Neuronal stem cell (in vitro differentiated cells): ENCODE measurements around the gene USP28.
A peak's percentile ranks its signal among the peaks of the same experiment; 100 is the strongest.

Experiments used
- DNase-seq: peaks from one replicate; pipeline ENCODE4 v3.0.0-alpha.2; 2013; ENCODE audit warnings: low spot score
- H2AFZ ChIP-seq: one replicate; pipeline ENCODE4 v1.6.1; 2013; ENCODE audit warnings: mild to moderate bottlenecking, low read length, inconsistent platforms
- H2AK5ac ChIP-seq: 2 replicates; pipeline ENCODE4 v1.6.1; 2013; ENCODE audit warnings: low read depth, mild to moderate bottlenecking, inconsistent platforms, low read length, moderate library complexity, mixed read lengths
- H2BK120ac ChIP-seq: 2 replicates; pipeline ENCODE4 v1.6.1; 2013; ENCODE audit warnings: low read depth, mild to moderate bottlenecking, inconsistent platforms, low read length, moderate library complexity, mixed read lengths
- H2BK12ac ChIP-seq: one replicate; pipeline ENCODE4 v1.6.1; 2013; ENCODE audit warnings: low read length, inconsistent platforms
- H2BK15ac ChIP-seq: 2 replicates; pipeline ENCODE4 v1.6.1; 2013; ENCODE audit warnings: mild to moderate bottlenecking, low read length, inconsistent platforms, mixed read lengths
- H2BK5ac ChIP-seq: one replicate; pipeline ENCODE4 v1.6.1; 2013; ENCODE audit warnings: inconsistent platforms, mild to moderate bottlenecking, low read length, moderate library complexity
- H3K14ac ChIP-seq: one replicate; pipeline ENCODE4 v1.6.1; 2013; ENCODE audit warnings: low read length, inconsistent platforms
- H3K18ac ChIP-seq: 2 replicates; pipeline ENCODE4 v1.6.1; 2013; ENCODE audit warnings: low read length, inconsistent platforms
- H3K23ac ChIP-seq: 2 replicates; pipeline ENCODE4 v1.6.1; 2013; ENCODE audit warnings: low read depth, mild to moderate bottlenecking, mixed read lengths, low read length, inconsistent platforms; ENCODE audit not compliant: poor library complexity
- H3K27ac ChIP-seq: replicated peaks from 3 replicates; pipeline ENCODE4 v1.5.1; 2013; ENCODE audit warnings: low read length, inconsistent platforms
- H3K27me3 ChIP-seq, 3 experiments: 2 replicates each; pipeline ENCODE4 v1.6.1; 2013; ENCODE audit warnings: low read length in 3 of 3, mild to moderate bottlenecking in 2 of 3, inconsistent platforms in 1 of 3, low read depth in 1 of 3, mixed read lengths in 1 of 3, moderate library complexity in 1 of 3; ENCODE audit not compliant: control insufficient read depth in 3 of 3, insufficient read depth in 3 of 3
- H3K36me3 ChIP-seq, 2 donors: replicated peaks in 1 of 2; 2 replicates each; pipeline ENCODE4 v1.6.1; 2013; ENCODE audit warnings: low read length in 2 of 2; ENCODE audit not compliant: control insufficient read depth in 2 of 2, insufficient read depth in 2 of 2
- H3K4ac ChIP-seq: 2 replicates; pipeline ENCODE4 v1.6.1; 2013; ENCODE audit warnings: inconsistent platforms, mild to moderate bottlenecking, low read length, moderate library complexity
- H3K4me1 ChIP-seq, 2 donors: 1 replicate in 1 of 2; 2 replicates in 1 of 2; pipeline ENCODE4 v1.6.1; 2013; ENCODE audit warnings: low read length in 2 of 2, low read depth in 1 of 2; ENCODE audit not compliant: control insufficient read depth in 2 of 2, insufficient read depth in 1 of 2
- H3K4me2 ChIP-seq: one replicate; pipeline ENCODE4 v1.6.1; 2013; ENCODE audit warnings: mild to moderate bottlenecking, low read length, inconsistent platforms; ENCODE audit not compliant: insufficient read depth, poor library complexity, severe bottlenecking
- H3K4me3 ChIP-seq, 2 donors: 2 replicates each; pipeline ENCODE4 v1.5.1; 2013; ENCODE audit warnings: low read length in 2 of 2, mild to moderate bottlenecking in 2 of 2, inconsistent platforms in 1 of 2, moderate library complexity in 1 of 2
- H3K79me1 ChIP-seq: one replicate; pipeline ENCODE4 v1.6.1; 2013; ENCODE audit warnings: low read depth, mild to moderate bottlenecking, inconsistent platforms, low read length, moderate library complexity
- H3K9ac ChIP-seq: one replicate; pipeline ENCODE4 v1.6.1; 2013; ENCODE audit warnings: mild to moderate bottlenecking, low read depth, low read length, inconsistent platforms; ENCODE audit not compliant: poor library complexity
- H3K9me3 ChIP-seq, 2 donors: replicated peaks in 1 of 2; 2 replicates each; pipeline versions ENCODE3 to v1.6.1; 2013; ENCODE audit warnings: low read length in 2 of 2, mild to moderate bottlenecking in 2 of 2, inconsistent platforms in 1 of 2, low read depth in 1 of 2, mixed read lengths in 1 of 2, moderate library complexity in 1 of 2; ENCODE audit not compliant: control insufficient read depth in 2 of 2, insufficient read depth in 1 of 2
- H4K8ac ChIP-seq: one replicate; pipeline ENCODE4 v1.6.1; 2013; ENCODE audit warnings: low read depth, mild to moderate bottlenecking, inconsistent platforms, low read length, moderate library complexity
- H4K91ac ChIP-seq: one replicate; pipeline ENCODE4 v1.6.1; 2013; ENCODE audit warnings: low read length, low read depth, mild to moderate bottlenecking, inconsistent platforms; ENCODE audit not compliant: poor library complexity
- WGBS, 2 donors: extraction: QIAGEN DNeasy Blood & Tissue Kit; methylation state at CpG; one replicate each; pipeline ENCODE4 v1.1.7; 2013; ENCODE audit warnings: missing lambda C conversion rate in 2 of 2, mixed read lengths in 1 of 2; ENCODE audit not compliant: insufficient read length in 2 of 2, insufficient replicate concordance in 1 of 2; ENCODE audit errors: extremely low coverage in 2 of 2; 5-methylcytosine and 5-hydroxymethylcytosine counted together

USP28 gene

DNA sequence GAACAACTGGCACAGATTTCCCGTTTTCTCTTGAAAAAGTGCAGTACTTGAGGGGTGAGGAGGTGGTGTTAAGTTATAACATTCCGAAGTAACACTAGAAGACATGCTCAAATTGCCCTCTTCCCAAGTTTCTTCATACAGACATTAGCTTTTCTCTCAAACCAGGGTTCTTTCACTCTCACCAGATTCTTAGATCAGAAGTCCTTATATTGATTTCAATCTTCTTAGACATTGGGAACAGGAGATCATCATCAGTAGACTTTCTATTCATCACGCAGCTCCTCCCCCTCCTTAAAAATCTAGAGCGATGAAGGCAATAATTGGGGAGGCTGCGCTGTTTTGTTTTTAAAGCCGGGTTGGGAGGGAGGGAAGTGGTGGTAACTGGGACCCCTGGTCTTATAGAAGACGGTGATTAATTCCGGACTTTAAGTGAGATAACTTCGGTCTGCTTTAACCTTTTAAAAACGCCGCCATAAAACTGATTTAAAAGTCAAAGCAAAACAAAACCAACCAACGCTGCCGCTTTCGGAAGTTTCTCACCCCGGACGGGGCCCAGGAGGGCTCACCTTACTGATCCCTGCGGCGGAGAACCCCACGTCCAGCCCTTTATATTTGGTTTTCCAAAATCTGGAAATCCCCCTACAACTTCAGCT, 665 bp downstream of the USP28 start:
- Histone ChIP-seq H2BK15ac (no peak overlapping the region), H3K4me2 (peak overlapping the region; percentile 56), H3K79me1 (no peaks in the 10 kb centered on the region), H2BK120ac (peak overlapping the region; percentile 43), H3K4ac (no peak overlapping the region), H3K4me3 (peak overlapping the region; percentile 85 to 92), H3K23ac (no peak overlapping the region), H4K8ac (no peak overlapping the region), H3K18ac (peak overlapping the region; percentile 93), H3K27ac (no peak overlapping the region), H3K27me3 (peaks cover 0 to 4% (median 0%) of the 10 kb centered on the region in 3 experiments), H3K14ac (no peak overlapping the region), H2BK5ac (no peak overlapping the region), H3K9ac (peak overlapping the region; percentile 79), H3K9me3 (no peaks in the 10 kb centered on the region), H4K91ac (no peak overlapping the region), H2AFZ (peak overlapping the region; percentile 98), H2AK5ac (peak overlapping the region; percentile 86), H3K4me1 (peaks cover 12 to 17% of the 10 kb centered on the region in 2 donors), H2BK12ac (no peak overlapping the region), H3K36me3 (peaks cover 0 to 20% of the 10 kb centered on the region in 2 donors)
- WGBS, 2 donors = no CpG with 5 or more reads among the region's 19 CpGs
- DNase-seq = no peak

DNA sequence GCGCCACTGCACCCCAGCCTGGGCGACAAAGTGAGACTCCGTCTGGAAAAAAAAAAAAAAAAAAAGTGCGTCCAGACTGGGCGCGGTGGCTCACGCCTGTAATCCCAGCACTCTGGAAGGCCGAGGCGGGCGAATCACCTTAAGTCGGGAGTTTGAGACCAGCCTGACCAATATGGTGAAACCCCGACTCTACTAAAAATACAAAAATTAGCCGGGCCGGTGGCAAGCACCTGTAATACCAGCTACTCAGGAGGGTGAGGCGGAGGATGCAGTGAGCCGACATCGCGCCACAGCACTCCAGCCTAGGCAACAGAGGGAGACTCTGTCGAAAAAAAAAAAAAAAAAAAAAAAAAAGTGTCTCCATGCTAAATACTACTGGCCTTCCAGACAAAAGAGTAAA, 1.3 kb downstream of the USP28 start:
- H4K8ac ChIP-seq = no peak overlapping the region
- no peak overlapping the region for H2BK5ac ChIP-seq
- H3K23ac ChIP-seq = no peak overlapping the region
- no peak overlapping the region for H3K14ac ChIP-seq
- H3K36me3 ChIP-seq = peaks cover 0 to 22% of the 10 kb centered on the region in 2 donors
- H3K4ac ChIP-seq = no peak overlapping the region
- peaks cover 12 to 17% of the 10 kb centered on the region in 2 donors for H3K4me1 ChIP-seq
- no peak overlapping the region for H2AFZ ChIP-seq
- H3K4me3 ChIP-seq = peak overlapping the region in 1 of 2 donors; percentile 85
- no peak overlapping the region for H2BK12ac ChIP-seq
- H2AK5ac ChIP-seq = no peak overlapping the region
- H3K9me3 ChIP-seq = no peaks in the 10 kb centered on the region
- H3K27ac ChIP-seq = no peak overlapping the region
- H2BK120ac ChIP-seq = no peak overlapping the region
- peaks cover 0 to 4% (median 0%) of the 10 kb centered on the region in 3 experiments for H3K27me3 ChIP-seq
- H4K91ac ChIP-seq = no peak overlapping the region
- no peak overlapping the region for H3K18ac ChIP-seq
- no peak overlapping the region for H2BK15ac ChIP-seq
- WGBS, 2 donors = no CpG with 5 or more reads among the region's 19 CpGs
- H3K9ac ChIP-seq = no peak overlapping the region
- H3K4me2 ChIP-seq = no peak overlapping the region
- no peaks in the 10 kb centered on the region for H3K79me1 ChIP-seq
- no peak for DNase-seq

GRCh38 chr11:113873236-113873626, 2.1 kb downstream of the USP28 start:
- no peak overlapping the region for H2BK12ac ChIP-seq
- WGBS, 2 donors = no CpG with 5 or more reads among the region's 5 CpGs
- H2AK5ac ChIP-seq = no peak overlapping the region
- H3K4me3 ChIP-seq = peak overlapping the region in 1 of 2 donors; percentile 17
- H3K27me3 ChIP-seq = peaks cover 0 to 4% (median 0%) of the 10 kb centered on the region in 3 experiments
- no peak overlapping the region for H3K14ac ChIP-seq
- H2BK5ac ChIP-seq = no peak overlapping the region
- H3K23ac ChIP-seq = no peak overlapping the region
- H3K9ac ChIP-seq = no peak overlapping the region
- H4K8ac ChIP-seq = no peak overlapping the region
- H2BK120ac ChIP-seq = no peak overlapping the region
- H3K27ac ChIP-seq = no peak overlapping the region
- H2AFZ ChIP-seq = no peak overlapping the region
- H2BK15ac ChIP-seq = no peak overlapping the region
- H3K4me2 ChIP-seq = no peak overlapping the region
- no peaks in the 10 kb centered on the region for H3K79me1 ChIP-seq
- no peak for DNase-seq
- H3K9me3 ChIP-seq = no peaks in the 10 kb centered on the region
- H3K36me3 ChIP-seq = peaks cover 0 to 27% of the 10 kb centered on the region in 2 donors
- no peak overlapping the region for H4K91ac ChIP-seq
- H3K18ac ChIP-seq = no peak overlapping the region
- H3K4me1 ChIP-seq = peaks cover 12 to 17% of the 10 kb centered on the region in 2 donors
- H3K4ac ChIP-seq = no peak overlapping the region

GRCh38 chr11:113871336-113871735, 4.0 kb downstream of the USP28 start:
- DNase-seq = no peak
- no peak overlapping the region for H2BK15ac ChIP-seq
- peaks cover 0 to 43% of the 10 kb centered on the region in 2 donors for H3K36me3 ChIP-seq
- H3K27me3 ChIP-seq = peaks cover 0 to 4% (median 0%) of the 10 kb centered on the region in 3 experiments
- no peaks in the 10 kb centered on the region for H3K79me1 ChIP-seq
- H2AK5ac ChIP-seq = no peak overlapping the region
- H2BK120ac ChIP-seq = no peak overlapping the region
- no peak overlapping the region for H2AFZ ChIP-seq
- H2BK5ac ChIP-seq = no peak overlapping the region
- no peak overlapping the region for H3K4ac ChIP-seq
- H3K9me3 ChIP-seq = no peaks in the 10 kb centered on the region
- no CpG with 5 or more reads among the region's 3 CpGs for WGBS, 2 donors
- peaks cover 12 to 16% of the 10 kb centered on the region in 2 donors for H3K4me1 ChIP-seq
- H3K27ac ChIP-seq = peak overlapping the region; percentile 31
- no peak overlapping the region for H3K23ac ChIP-seq
- H4K91ac ChIP-seq = no peak overlapping the region
- H3K18ac ChIP-seq = no peak overlapping the region
- H3K14ac ChIP-seq = no peak overlapping the region
- no peak overlapping the region for H3K4me2 ChIP-seq
- H2BK12ac ChIP-seq = no peak overlapping the region
- no peak overlapping the region for H3K9ac ChIP-seq
- H3K4me3 ChIP-seq = no peak overlapping the region
- no peak overlapping the region for H4K8ac ChIP-seq
